Smooth muscle cell (in vitro differentiated cells): Measurements from ENCODE around the gene ARHGAP20. TPM values are rescaled to one million over a fixed set of nuclear protein-coding genes. Genes with fewer than 3 reads are reported as not detected.

Source experiments
- DNase-seq: peaks from one replicate; lab custom pipeline; 2025; ENCODE audit not compliant: unreplicated experiment; lab: John Stamatoyannopoulos, UW
- H2AFZ ChIP-seq: fragments of 200-600 bp; sonication (generic); 2 replicates; pipeline ENCODE4 v1.6.0; 2016; ENCODE audit warnings: antibody characterized with exemption, low read depth, mild to moderate bottlenecking
- H3F3A ChIP-seq: fragments of 200-600 bp; sonication (generic); 2 replicates; pipeline ENCODE4 v1.6.0; 2017; ENCODE audit warnings: antibody characterized with exemption, low read depth
- H3K27ac ChIP-seq: fragments of 200-600 bp; sonication (generic); 2 replicates; pipeline ENCODE4 v1.5.1; 2016; ENCODE audit warnings: low read depth, mild to moderate bottlenecking
- H3K27me3 ChIP-seq: fragments of 200-600 bp; sonication (generic); 2 replicates; pipeline ENCODE4 v1.6.1; 2016; ENCODE audit warnings: low read depth, mild to moderate bottlenecking
- H3K36me3 ChIP-seq: fragments of 200-600 bp; sonication (generic); 2 replicates; pipeline ENCODE4 v1.5.1; 2016; ENCODE audit warnings: low read depth
- H3K4me1 ChIP-seq: fragments of 200-600 bp; sonication (generic); 2 replicates; pipeline ENCODE4 v1.5.1; 2016; ENCODE audit warnings: low read depth
- H3K4me2 ChIP-seq: fragments of 200-600 bp; sonication (generic); 2 replicates; pipeline ENCODE4 v1.6.0; 2016; ENCODE audit warnings: mild to moderate bottlenecking
- H3K4me3 ChIP-seq: fragments of 200-600 bp; sonication (generic); 2 replicates; pipeline ENCODE4 v1.5.1; 2016; ENCODE audit warnings: mild to moderate bottlenecking
- H3K79me2 ChIP-seq: fragments of 200-600 bp; sonication (generic); 2 replicates; pipeline ENCODE4 v1.6.0; 2016; ENCODE audit warnings: low read depth, mild to moderate bottlenecking
- H3K9ac ChIP-seq: fragments of 200-600 bp; sonication (generic); 2 replicates; pipeline ENCODE4 v1.6.0; 2016; ENCODE audit warnings: low read depth
- H3K9me3 ChIP-seq: fragments of 200-600 bp; sonication (generic); replicated peaks from 2 replicates; pipeline ENCODE4 v1.5.1; 2016; ENCODE audit warnings: low read depth
- H4K20me1 ChIP-seq: fragments of 200-600 bp; sonication (generic); 2 replicates; pipeline ENCODE4 v1.6.0; 2016; ENCODE audit warnings: low read depth
- WGBS: methylation state at CpG from one replicate; pipeline ENCODE4 v1.1.7; 2016; ENCODE audit warnings: low lambda C conversion rate; 5-methylcytosine and 5-hydroxymethylcytosine counted together
- polyA plus RNA-seq: library from polyadenylated mRNA; unstranded; fragments of >200 nt; fragmentation: Nextera tagmentation; extraction: Ambion mirVana; gene quantifications from 2 replicates; pipeline ENCODE4 v1.2.1, GENCODE V29; 2016
- total RNA-seq: library from RNA; depleted of rRNA; stranded (reverse); fragments of >200 nt; gene quantifications from 2 replicates; pipeline ENCODE4 v1.2.3, GENCODE V29; 2014
- TF ChIP-seq, protein P1 (sequence below): fragments of 200-600 bp; sonication (generic); IDR thresholded peaks from 2 replicates; pipeline ENCODE4 v1.5.1; 2017; ENCODE audit warnings: borderline replicate concordance, mild to moderate bottlenecking, antibody characterized with exemption; ENCODE audit not compliant: insufficient read depth, poor library complexity, severe bottlenecking

ARHGAP20 gene
- total RNA-seq (1.1 and 1.6 TPM in 2 replicates), polyA plus RNA-seq (0.33 and 1.1 TPM in 2 replicates)

- Histone ChIP-seq H3K36me3 (no peaks in the 10 kb centered on the region), H3K79me2 (no peaks in the 10 kb centered on the region), H3K9ac (no peak within 1 kb of the TSS), H4K20me1 (no peaks in the 10 kb centered on the region), H3F3A (no peaks in the 10 kb centered on the region), H3K4me3 (peak within 1 kb of the TSS; percentile 61), H3K4me1 (peaks cover 9% of the 10 kb centered on the region), H3K27me3 (peaks cover 53% of the 10 kb centered on the region), H3K4me2 (peak within 1 kb of the TSS; percentile 86), H3K9me3 (no peaks in the 10 kb centered on the region), H3K27ac (no peak within 1 kb of the TSS), H2AFZ (peak within 1 kb of the TSS; percentile 82)
- peak; percentile 35 for DNase-seq
- 2% methylated on average over 66 of the region's 109 CpGs for WGBS
- TF ChIP-seq, protein P1, sequence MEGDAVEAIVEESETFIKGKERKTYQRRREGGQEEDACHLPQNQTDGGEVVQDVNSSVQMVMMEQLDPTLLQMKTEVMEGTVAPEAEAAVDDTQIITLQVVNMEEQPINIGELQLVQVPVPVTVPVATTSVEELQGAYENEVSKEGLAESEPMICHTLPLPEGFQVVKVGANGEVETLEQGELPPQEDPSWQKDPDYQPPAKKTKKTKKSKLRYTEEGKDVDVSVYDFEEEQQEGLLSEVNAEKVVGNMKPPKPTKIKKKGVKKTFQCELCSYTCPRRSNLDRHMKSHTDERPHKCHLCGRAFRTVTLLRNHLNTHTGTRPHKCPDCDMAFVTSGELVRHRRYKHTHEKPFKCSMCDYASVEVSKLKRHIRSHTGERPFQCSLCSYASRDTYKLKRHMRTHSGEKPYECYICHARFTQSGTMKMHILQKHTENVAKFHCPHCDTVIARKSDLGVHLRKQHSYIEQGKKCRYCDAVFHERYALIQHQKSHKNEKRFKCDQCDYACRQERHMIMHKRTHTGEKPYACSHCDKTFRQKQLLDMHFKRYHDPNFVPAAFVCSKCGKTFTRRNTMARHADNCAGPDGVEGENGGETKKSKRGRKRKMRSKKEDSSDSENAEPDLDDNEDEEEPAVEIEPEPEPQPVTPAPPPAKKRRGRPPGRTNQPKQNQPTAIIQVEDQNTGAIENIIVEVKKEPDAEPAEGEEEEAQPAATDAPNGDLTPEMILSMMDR, result no peak
Observed at GRCh38 chr11:110711776-110712658, at the start of gene ARHGAP20. ARHGAP20 (minus strand) TSS chr11:110712437; CDS start chr11:110712231, 206 bp downstream.

- no peaks in the 10 kb centered on the region for H3K79me2 ChIP-seq
- H3K36me3 ChIP-seq, result no peaks in the 10 kb centered on the region
- no peak overlapping the region for H3K4me3 ChIP-seq
- DNase-seq, result no peak
- H4K20me1 ChIP-seq, result no peaks in the 10 kb centered on the region
- no peaks in the 10 kb centered on the region for H3K9me3 ChIP-seq
- H3K27me3 ChIP-seq, result no peaks in the 10 kb centered on the region
- no peaks in the 10 kb centered on the region for H3F3A ChIP-seq
- no peak overlapping the region for H2AFZ ChIP-seq
- no peak overlapping the region for H3K4me2 ChIP-seq
- H3K4me1 ChIP-seq, result no peaks in the 10 kb centered on the region
- 73% methylated on average over 1 of the region's 1 CpG for WGBS
- H3K9ac ChIP-seq, result no peak overlapping the region
- no peak overlapping the region for H3K27ac ChIP-seq
- TF ChIP-seq, protein P1, result no peak
Observed at GRCh38 chr11:110761991-110762390, 49.8 kb upstream of the ARHGAP20 start.

DNA sequence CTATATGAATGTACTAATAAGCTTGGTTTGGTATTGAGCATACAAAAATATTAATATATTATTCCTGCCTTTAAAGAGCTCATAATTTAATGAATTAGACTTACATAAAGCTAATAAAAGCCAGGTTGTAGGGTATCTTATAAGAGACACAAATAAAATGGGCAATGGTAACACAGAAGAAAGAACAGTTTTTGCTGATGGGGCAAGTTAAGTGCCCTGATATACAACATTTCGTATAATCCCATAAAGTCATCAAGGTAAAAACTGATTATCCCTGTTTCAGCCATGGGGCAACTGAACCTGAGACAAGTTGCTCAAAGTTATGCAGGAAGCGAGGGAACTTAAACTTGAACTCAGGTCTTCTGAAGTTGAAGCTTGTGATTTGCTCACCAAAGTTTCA, 48.9 kb upstream of the ARHGAP20 start:
- no peak for DNase-seq
- Histone ChIP-seq H2AFZ (no peak overlapping the region), H4K20me1 (no peaks in the 10 kb centered on the region), H3K27ac (no peak overlapping the region), H3K79me2 (no peaks in the 10 kb centered on the region), H3K9ac (no peak overlapping the region), H3K27me3 (no peaks in the 10 kb centered on the region), H3K4me3 (no peak overlapping the region), H3K4me2 (no peak overlapping the region), H3K4me1 (no peaks in the 10 kb centered on the region), H3K9me3 (no peaks in the 10 kb centered on the region), H3F3A (no peaks in the 10 kb centered on the region), H3K36me3 (no peaks in the 10 kb centered on the region)
- WGBS, result 89% methylated on average over 2 of the region's 2 CpGs
- TF ChIP-seq, protein P1, result no peak
